ENCODE results near the gene RAI2.

DNA sequence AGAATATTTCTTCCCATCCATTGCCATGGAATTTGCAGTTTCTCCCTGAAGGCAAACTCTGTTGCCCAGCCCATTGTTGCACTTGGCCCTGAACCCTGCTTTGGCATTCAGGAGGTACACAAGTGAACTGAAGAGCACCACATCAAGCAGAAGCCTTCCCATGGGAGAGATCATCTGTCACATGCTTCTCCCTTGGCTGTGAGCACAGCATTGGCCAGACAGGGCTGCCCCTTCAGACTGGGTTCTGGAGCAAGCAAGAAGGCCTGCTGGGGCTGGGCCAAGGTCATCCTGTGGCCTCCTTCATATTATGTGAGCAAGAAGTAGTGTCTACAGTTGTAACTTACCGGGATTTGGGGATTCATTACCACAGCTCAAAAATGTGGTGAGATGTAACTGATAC is 101.1 kb downstream of the RAI2 start:
- no peak for TF ChIP-seq POLR2AphosphoS5 (IDR thresholded peaks at IDR 0.05)
- TF ChIP-seq CTCF (IDR thresholded peaks at IDR 0.05): no peak
